SKM-1 (cell line): ENCODE data around the gene TBC1D22A.

Experiments used
- DNase-seq: peaks from one replicate; lab custom pipeline; 2025; ENCODE audit not compliant: unreplicated experiment; lab: John Stamatoyannopoulos, UW

The TBC1D22A gene

DNA sequence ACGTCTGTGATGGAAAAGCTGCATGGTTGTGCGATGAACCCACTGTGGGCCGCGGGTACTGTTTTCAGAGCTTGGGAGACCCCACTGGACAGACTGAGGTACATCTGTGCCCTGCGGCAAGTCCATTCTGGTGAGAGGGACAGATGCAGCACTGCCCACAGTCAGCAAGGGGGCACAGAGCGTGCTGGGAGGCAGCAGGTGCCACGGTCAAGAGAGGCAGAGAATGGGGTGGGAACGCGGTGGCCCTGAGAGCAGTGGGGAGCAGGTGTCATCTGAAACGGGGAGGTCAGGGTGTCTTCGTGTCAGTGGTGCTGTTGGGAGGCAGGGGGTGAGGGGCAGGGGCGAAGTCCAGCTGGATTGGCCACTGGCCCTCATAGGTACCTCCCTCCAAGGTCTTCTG is 32.0 kb downstream of the TBC1D22A start:
- DNase-seq, result no peak

GRCh38 chr22:46795140-46795539 is 32.7 kb downstream of the TBC1D22A start:
- no peak for DNase-seq

- no peak for DNase-seq
These were observed 33.6 kb downstream of the TBC1D22A start for GRCh38 chr22:46795845-46796565.

GRCh38 chr22:46796566-46797195 is 34.2 kb downstream of the TBC1D22A start:
- DNase-seq, result no peak

DNA sequence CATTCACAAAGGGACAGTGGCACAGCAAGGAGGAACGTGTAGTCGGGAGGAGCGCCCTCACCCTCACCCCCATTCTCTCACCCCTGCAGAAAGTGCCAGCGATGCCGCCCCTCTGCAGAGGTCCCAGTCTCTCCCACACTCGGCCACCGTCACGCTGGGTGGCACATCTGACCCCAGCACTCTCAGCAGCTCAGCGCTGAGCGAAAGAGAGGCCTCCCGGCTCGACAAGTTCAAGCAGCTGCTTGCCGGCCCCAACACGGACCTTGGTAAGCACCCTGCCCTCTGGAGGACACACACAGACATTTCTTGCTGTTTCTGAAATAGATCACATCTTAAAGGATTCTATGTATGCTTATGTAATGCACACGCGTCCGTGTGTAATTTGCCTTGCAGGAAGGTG is 34.9 kb downstream of the TBC1D22A start:
- no peak for DNase-seq

DNA sequence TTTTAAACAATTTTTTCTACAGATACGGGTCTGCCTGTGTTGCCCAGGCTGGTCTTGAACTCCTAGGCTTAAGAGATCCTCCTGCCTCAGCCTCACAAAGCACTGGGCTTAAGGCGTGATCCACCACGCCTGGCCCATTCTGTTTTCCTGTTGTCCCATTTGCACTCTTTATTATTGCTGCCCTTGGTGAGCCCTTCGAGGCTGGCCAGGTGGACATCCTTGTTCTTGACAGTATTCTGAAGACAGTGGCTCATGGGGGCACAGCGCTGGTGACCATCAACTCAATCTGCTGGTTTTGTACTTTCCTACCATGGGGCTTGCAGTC is 35.6 kb downstream of the TBC1D22A start:
- DNase-seq, result no peak

DNA sequence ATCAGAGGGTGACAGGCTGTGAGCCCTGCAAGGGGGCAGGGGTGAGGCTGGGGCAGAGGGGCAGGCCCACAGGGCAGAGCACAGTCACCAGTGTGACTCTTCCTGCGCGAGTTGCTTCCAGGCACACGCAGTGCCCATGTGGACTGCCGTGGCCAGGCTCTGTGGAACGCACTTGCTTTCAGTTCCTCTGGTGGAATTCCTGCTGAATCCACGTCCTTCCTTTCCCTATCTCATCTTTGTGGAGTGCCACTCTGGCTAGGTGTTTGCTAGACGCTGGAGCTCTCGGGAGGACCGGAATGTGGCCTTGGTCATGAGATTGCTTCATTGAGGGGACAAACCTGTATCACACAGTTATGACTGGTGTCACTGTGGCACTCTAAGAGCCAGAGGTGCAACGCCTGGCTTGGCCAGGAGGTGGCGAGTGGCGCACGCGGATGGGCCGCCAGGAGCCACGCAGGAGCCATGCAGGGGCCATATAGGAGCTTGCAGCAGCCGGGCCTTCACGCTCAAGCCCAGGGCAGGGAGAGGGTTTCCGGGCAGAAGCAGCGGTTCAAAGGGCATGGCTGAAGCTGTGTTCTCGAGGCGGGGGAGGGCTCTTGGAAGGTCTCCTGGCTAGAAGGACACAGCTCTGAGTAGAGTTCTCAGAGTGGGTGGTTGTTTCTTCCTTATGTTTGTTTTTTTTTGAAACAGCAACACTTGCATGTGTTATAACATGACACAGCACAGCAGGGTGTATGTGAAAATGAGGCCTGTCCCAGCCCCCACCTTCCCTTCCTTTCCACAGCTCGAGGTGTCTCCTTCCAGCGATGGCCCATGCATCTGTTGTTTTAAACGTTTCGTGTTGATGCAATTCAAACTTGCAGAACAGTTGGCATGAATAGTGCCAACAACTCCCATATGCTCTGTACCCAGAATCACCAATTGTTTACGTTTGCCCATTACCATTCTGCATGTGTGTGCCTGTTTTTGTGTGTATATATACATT is 36.2 kb downstream of the TBC1D22A start:
- DNase-seq, result no peak

DNA sequence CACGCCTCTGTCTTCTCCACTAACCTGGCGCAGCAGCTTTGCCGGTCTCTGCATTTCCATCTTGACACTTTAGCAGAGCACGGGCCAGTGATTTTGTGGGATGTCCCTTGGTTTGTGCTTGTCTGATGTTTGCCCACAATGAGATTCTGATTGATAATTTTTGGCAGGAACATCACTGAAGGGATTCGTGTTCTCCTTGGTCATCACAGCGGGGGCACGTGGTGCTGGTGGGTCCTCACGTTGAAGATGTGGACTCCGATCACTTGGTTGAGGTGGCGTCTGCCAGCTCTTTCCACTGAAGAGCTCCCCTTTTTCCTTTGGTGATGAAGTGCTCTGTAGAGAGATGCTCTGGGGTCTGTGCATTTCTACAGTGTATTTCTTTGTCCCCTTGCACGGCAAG is 37.2 kb downstream of the TBC1D22A start:
- DNase-seq, result no peak

- no peak for DNase-seq
These were observed 37.8 kb downstream of the TBC1D22A start for GRCh38 chr22:46800102-46800857.

GRCh38 chr22:46801331-46801811 is 38.9 kb downstream of the TBC1D22A start:
- DNase-seq, result no peak

GRCh38 chr22:46801826-46802607 is 39.6 kb downstream of the TBC1D22A start:
- no peak for DNase-seq

DNA sequence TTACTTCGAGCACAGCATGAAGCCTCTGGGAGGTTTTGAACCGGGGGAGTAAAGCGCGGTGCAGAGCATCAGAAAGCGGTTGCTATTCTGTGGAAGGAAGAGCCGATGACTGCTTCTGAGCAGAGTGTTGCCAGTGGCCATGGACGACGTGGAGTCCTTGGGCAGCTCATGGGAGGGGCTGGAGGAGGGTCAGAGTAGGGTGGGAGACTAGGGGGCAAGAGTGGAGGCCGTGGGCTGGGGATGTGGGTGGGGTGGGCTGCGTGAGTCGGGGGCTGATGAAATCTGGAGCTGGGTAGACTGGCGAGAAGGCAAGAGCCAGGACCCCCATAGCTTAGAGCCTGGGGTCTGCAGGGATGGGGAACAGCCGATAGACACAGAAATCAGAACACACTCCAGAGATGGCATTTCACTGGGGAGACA is 40.2 kb downstream of the TBC1D22A start:
- no peak for DNase-seq

- no peak for DNase-seq
These were observed 40.8 kb downstream of the TBC1D22A start for GRCh38 chr22:46803031-46803880.

DNA sequence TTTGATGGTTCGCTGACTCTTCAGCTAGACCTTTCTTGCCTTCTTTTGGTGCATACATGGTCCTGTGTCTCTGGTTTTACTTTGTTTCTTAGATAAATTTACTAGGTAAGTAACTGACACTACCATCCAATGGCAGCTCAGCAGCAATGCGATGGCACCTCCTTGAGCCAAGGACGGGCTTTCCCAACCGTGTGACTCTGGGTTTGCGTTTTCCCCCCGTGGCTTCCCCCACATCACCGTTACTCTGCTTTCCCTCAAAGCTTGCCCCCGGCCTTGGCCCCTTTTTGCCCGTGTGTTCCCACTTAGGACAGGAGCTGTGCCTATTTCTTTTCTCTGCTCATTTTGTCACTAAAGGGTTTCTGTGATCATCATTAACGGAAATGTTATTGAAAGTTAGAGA is 41.5 kb downstream of the TBC1D22A start:
- DNase-seq, result no peak

DNA sequence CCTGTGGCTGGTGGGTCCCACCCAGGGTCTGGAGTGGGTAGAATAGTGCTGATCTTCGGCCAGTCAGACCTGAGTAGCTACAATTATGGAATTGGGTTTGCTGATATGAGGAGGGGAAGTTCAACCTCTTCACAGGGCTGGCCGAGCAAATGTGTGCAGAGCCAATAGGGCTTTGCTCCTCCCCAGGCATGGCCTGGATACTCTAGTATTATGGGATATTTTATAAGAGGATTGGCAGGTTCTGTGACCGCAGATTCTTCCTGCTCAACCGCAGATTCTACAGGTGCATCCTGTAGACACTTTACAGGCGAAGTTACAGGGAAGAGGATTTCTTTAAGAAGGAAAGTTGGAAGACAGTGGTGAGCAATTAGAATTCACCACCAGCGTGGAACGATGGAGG is 44.3 kb downstream of the TBC1D22A start:
- DNase-seq, result no peak

DNA sequence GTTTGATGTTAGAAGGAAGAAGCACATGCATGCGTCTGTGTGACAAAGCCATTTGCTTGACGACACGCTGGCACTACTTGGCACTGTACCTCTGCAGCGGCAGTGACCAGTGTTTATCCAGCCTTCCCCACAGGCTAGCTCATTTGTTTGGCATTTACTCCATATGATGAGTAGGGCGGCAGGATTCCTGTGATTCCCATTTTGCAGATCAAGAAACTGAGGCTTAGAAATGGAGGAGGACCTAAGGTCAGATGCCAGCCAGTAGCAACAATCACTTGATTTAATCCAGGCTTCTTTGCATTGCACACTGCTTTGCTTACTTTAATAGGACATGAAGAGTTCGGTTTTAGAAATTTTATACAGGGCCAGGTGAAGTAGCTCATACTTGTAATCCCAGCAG is 45.0 kb downstream of the TBC1D22A start:
- no peak for DNase-seq

DNA sequence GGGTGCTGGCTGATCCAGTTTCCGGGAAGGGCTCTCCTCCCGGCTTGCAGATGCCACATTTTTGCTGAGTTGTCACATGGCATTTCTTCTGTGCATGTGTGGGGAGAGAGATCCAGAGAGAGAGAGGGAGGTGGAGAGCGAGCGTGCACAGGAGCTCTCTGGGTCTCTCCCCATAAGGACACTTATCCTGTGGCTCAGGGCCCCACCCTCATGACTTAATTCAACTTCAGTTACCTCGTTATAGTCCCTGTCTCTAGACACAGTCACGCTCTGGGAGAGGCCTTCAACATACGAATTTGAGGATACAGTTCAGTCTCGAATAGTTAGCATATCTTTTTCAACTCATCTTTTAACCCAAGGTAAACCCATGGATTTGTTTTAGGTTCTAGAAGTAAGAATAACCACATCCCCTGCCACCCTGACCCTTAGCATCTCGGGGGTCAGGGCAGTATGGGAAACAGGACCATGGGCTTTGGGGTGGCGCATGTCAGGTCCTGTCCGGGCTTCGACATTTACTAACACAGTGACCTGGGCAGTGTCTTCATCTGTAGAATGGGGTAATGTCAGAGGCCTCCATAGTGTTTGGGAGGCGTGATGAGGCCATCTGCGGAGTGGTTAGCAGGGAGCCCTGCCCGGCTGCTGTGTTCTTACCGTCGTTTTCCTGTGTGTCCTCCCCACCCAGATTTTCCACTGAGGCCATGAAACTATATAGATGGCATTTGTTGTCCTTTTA is 46.9 kb downstream of the TBC1D22A start:
- DNase-seq, result no peak
